SK-N-SH treated with all-trans-retinoic acid at 6 μM for 48 hours (cell line): ENCODE measurements around the gene ANAPC5.

Experiments used
- ATAC-seq: fragments of 200-7000 bp; cut with Tn5 transposase; 3 replicates; pipeline ENCODE4 v1.9.1; 2020; ENCODE audit warnings: mild to moderate bottlenecking, moderate library complexity
- ARNTL ChIP-seq: fragments of 450-650 bp; formaldehyde crosslinking; IDR thresholded peaks from 2 replicates; pipeline ENCODE4 v1.5.0; 2020; ENCODE audit warnings: low read depth, mild to moderate bottlenecking, moderate library complexity, borderline replicate concordance
- CSDC2 ChIP-seq: fragments of 250-450 bp; sonication (Bioruptor Pico); IDR thresholded peaks from 2 replicates; pipeline ENCODE4 v1.5.0; 2020; ENCODE audit warnings: mild to moderate bottlenecking, moderate library complexity
- ESRRG ChIP-seq: fragments of 250-450 bp; sonication (Bioruptor Pico); IDR thresholded peaks from 2 replicates; pipeline ENCODE4 v1.6.1; 2021; ENCODE audit warnings: mild to moderate bottlenecking
- GLIS3 ChIP-seq: fragments of 250-450 bp; sonication (Bioruptor Pico); IDR thresholded peaks from 2 replicates; pipeline ENCODE4 v1.5.0; 2020; ENCODE audit warnings: mild to moderate bottlenecking, moderate library complexity
- ISL1 ChIP-seq: fragments of 250-450 bp; sonication (Bioruptor Pico); IDR thresholded peaks from 2 replicates; pipeline ENCODE4 v2.1.2; 2022; ENCODE audit warnings: mild to moderate bottlenecking, moderate library complexity
- PPARA ChIP-seq: fragments of 250-450 bp; sonication (Bioruptor Pico); IDR thresholded peaks from 2 replicates; pipeline ENCODE4 v1.5.0; 2020; ENCODE audit warnings: mild to moderate bottlenecking, borderline replicate concordance
- RARB ChIP-seq: fragments of 250-450 bp; sonication (Bioruptor Pico); IDR thresholded peaks from 2 replicates; pipeline ENCODE4 v1.8.0; 2021; ENCODE audit warnings: mild to moderate bottlenecking, moderate library complexity
- SNAI2 ChIP-seq: fragments of 250-450 bp; sonication (Bioruptor Pico); IDR thresholded peaks from 2 replicates; pipeline ENCODE4 v1.5.0; 2020; ENCODE audit warnings: mild to moderate bottlenecking, moderate library complexity
- TCF4 ChIP-seq: fragments of 250-450 bp; sonication (Bioruptor Pico); IDR thresholded peaks from 2 replicates; pipeline ENCODE4 v1.8.0; 2021; ENCODE audit warnings: mild to moderate bottlenecking, moderate library complexity, borderline replicate concordance
- TOX ChIP-seq: fragments of 250-450 bp; sonication (Bioruptor Pico); IDR thresholded peaks from 2 replicates; pipeline ENCODE4 v1.8.0; 2021; ENCODE audit warnings: mild to moderate bottlenecking, moderate library complexity, borderline replicate concordance
- ZC3H10 ChIP-seq: fragments of 250-450 bp; sonication (Bioruptor Pico); IDR thresholded peaks from 2 replicates; pipeline ENCODE4 v1.5.1; 2021; ENCODE audit warnings: mild to moderate bottlenecking, moderate library complexity
- ZFP3 ChIP-seq: fragments of 250-450 bp; sonication (Bioruptor Pico); IDR thresholded peaks from 2 replicates; pipeline ENCODE4 v1.5.0; 2020; ENCODE audit warnings: mild to moderate bottlenecking, moderate library complexity
- ZFP30 ChIP-seq: fragments of 450-650 bp; formaldehyde crosslinking; IDR thresholded peaks from 2 replicates; pipeline ENCODE4 v1.5.0; 2022; ENCODE audit warnings: mild to moderate bottlenecking, moderate library complexity
- ZNF565 ChIP-seq: fragments of 450-650 bp; formaldehyde crosslinking; conservative IDR thresholded peaks from 2 replicates; pipeline ENCODE4 v1.5.0; 2020; ENCODE audit warnings: low read depth, mild to moderate bottlenecking, moderate library complexity
- ZNF70 ChIP-seq: fragments of 450-650 bp; formaldehyde crosslinking; IDR thresholded peaks from 2 replicates; pipeline ENCODE4 v1.5.0; 2020; ENCODE audit warnings: mild to moderate bottlenecking, moderate library complexity
- ZNF8 ChIP-seq: fragments of 450-650 bp; formaldehyde crosslinking; IDR thresholded peaks from 2 replicates; pipeline ENCODE4 v1.5.0; 2020; ENCODE audit warnings: mild to moderate bottlenecking, moderate library complexity
- TF ChIP-seq, protein P1 (sequence below): fragments of 250-450 bp; sonication (Bioruptor Pico); IDR thresholded peaks from 2 replicates; pipeline ENCODE4 v1.5.0; 2020; ENCODE audit warnings: mild to moderate bottlenecking, moderate library complexity
- TF ChIP-seq, protein P2 (sequence below): fragments of 250-450 bp; sonication (Bioruptor Pico); IDR thresholded peaks from 2 replicates; pipeline ENCODE4 v1.8.0; 2021; ENCODE audit warnings: low read depth, mild to moderate bottlenecking, moderate library complexity, borderline replicate concordance
- TF ChIP-seq, protein P3 (sequence below): fragments of 250-450 bp; sonication (Bioruptor Pico); IDR thresholded peaks from 2 replicates; pipeline ENCODE4 v1.5.1; 2020; ENCODE audit warnings: low read depth, mild to moderate bottlenecking, moderate library complexity
- TF ChIP-seq, protein P4 (sequence below): fragments of 250-450 bp; sonication (Bioruptor Pico); IDR thresholded peaks from 2 replicates; pipeline ENCODE4 v1.8.0; 2020; ENCODE audit warnings: mild to moderate bottlenecking, moderate library complexity, borderline replicate concordance
- TF ChIP-seq, protein P5 (sequence below): fragments of 250-450 bp; sonication (Bioruptor Pico); IDR thresholded peaks from 2 replicates; pipeline ENCODE4 v1.5.1; 2021; ENCODE audit warnings: mild to moderate bottlenecking, moderate library complexity

The ANAPC5 gene

DNA sequence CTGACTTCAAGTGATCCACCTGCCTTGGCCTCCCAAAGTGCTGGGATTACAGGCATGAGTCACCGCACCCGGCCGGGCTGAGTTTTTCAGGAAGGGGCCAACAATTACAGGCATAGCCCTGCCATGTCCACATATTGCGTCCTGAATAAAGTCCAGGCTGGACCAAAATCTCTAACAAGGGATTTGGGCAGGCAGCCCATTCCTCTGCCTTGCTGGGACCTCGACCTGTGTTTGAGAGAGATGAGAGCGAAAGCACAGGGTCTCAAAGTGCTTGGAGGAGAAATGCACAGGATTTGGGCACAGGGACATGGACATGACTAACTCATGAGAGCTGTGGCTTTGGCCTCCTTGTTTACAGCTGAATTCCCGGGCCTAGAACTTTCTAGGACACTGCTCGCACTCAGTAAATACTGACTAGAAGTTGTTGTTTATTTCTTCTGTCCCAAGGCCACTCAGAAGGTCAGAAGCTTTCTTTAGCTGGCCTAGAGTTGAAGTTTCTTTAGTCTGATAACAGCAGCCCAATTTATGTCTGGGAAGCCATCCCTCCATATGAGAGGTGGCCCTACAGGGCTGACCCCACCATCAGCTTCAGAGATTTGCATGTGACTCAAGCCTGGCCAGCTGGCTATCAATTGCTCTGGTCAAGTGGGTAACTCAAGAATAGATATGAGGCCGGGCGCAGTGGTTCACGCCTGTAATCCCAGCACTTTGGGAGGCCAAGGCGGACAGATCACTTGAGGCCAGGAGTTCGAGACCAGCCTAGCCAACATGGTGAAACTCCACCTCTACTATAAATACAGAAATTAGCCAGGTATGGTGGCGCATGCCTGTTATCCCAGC is 67.4 kb downstream of the ANAPC5 start:
- TF ChIP-seq ISL1 (CRISPR knock-in tag), result no peak
- TF ChIP-seq SNAI2 (CRISPR knock-in tag), result no peak
- TF ChIP-seq, protein P1, sequence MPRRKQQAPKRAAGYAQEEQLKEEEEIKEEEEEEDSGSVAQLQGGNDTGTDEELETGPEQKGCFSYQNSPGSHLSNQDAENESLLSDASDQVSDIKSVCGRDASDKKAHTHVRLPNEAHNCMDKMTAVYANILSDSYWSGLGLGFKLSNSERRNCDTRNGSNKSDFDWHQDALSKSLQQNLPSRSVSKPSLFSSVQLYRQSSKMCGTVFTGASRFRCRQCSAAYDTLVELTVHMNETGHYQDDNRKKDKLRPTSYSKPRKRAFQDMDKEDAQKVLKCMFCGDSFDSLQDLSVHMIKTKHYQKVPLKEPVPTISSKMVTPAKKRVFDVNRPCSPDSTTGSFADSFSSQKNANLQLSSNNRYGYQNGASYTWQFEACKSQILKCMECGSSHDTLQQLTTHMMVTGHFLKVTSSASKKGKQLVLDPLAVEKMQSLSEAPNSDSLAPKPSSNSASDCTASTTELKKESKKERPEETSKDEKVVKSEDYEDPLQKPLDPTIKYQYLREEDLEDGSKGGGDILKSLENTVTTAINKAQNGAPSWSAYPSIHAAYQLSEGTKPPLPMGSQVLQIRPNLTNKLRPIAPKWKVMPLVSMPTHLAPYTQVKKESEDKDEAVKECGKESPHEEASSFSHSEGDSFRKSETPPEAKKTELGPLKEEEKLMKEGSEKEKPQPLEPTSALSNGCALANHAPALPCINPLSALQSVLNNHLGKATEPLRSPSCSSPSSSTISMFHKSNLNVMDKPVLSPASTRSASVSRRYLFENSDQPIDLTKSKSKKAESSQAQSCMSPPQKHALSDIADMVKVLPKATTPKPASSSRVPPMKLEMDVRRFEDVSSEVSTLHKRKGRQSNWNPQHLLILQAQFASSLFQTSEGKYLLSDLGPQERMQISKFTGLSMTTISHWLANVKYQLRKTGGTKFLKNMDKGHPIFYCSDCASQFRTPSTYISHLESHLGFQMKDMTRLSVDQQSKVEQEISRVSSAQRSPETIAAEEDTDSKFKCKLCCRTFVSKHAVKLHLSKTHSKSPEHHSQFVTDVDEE (CRISPR knock-in tag), result no peak
- no peak for TF ChIP-seq TOX
- TF ChIP-seq ZNF70 (CRISPR knock-in tag), result no peak
- TF ChIP-seq RARB (CRISPR knock-in tag), result no peak
- no peak for TF ChIP-seq ARNTL (CRISPR knock-in tag)
- no peak for TF ChIP-seq ZFP3 (CRISPR knock-in tag)
- TF ChIP-seq, protein P2, sequence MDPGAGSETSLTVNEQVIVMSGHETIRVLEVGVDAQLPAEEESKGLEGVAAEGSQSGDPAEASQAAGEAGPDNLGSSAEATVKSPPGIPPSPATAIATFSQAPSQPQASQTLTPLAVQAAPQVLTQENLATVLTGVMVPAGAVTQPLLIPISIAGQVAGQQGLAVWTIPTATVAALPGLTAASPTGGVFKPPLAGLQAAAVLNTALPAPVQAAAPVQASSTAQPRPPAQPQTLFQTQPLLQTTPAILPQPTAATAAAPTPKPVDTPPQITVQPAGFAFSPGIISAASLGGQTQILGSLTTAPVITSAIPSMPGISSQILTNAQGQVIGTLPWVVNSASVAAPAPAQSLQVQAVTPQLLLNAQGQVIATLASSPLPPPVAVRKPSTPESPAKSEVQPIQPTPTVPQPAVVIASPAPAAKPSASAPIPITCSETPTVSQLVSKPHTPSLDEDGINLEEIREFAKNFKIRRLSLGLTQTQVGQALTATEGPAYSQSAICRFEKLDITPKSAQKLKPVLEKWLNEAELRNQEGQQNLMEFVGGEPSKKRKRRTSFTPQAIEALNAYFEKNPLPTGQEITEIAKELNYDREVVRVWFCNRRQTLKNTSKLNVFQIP (CRISPR knock-in tag), result no peak
- TF ChIP-seq GLIS3 (CRISPR knock-in tag), result no peak
- ATAC-seq, result no peak

DNA sequence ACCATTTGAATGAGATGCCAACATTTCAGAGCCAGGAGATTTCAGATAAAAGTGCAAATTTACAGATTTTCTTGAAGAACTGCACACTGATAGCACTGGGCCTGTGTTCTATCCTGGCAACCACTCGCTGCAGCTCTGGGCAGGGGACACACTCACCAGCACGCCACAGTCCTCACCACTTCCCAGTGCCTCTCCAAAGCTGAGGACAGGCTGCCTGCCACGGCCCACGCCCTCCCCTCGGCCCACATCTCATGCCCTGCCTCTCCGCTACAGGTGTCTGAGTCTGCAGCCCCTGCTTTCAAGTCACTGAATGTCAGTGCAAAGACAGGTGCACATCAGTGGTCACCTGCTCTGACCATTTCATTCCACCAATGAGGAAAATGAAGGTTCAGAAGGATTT is 68.4 kb downstream of the ANAPC5 start:
- TF ChIP-seq ZNF8 (CRISPR knock-in tag) (no peak), ZC3H10 (CRISPR knock-in tag) (no peak), CSDC2 (no peak), ZNF565 (no peak), RARB (CRISPR knock-in tag) (no peak), ESRRG (no peak), PPARA (CRISPR knock-in tag) (no peak), ZNF70 (CRISPR knock-in tag) (no peak), ISL1 (CRISPR knock-in tag) (no peak), ZFP30 (CRISPR knock-in tag) (no peak), GLIS3 (CRISPR knock-in tag) (no peak), ARNTL (CRISPR knock-in tag) (no peak), SNAI2 (CRISPR knock-in tag) (no peak), TCF4 (CRISPR knock-in tag) (no peak), ZFP3 (CRISPR knock-in tag) (no peak)
- TF ChIP-seq, protein P1 (CRISPR knock-in tag), result no peak
- TF ChIP-seq, protein P3, sequence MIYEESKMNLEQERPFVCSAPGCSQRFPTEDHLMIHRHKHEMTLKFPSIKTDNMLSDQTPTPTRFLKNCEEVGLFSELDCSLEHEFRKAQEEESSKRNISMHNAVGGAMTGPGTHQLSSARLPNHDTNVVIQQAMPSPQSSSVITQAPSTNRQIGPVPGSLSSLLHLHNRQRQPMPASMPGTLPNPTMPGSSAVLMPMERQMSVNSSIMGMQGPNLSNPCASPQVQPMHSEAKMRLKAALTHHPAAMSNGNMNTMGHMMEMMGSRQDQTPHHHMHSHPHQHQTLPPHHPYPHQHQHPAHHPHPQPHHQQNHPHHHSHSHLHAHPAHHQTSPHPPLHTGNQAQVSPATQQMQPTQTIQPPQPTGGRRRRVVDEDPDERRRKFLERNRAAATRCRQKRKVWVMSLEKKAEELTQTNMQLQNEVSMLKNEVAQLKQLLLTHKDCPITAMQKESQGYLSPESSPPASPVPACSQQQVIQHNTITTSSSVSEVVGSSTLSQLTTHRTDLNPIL (CRISPR knock-in tag), result no peak
- TF ChIP-seq, protein P4, sequence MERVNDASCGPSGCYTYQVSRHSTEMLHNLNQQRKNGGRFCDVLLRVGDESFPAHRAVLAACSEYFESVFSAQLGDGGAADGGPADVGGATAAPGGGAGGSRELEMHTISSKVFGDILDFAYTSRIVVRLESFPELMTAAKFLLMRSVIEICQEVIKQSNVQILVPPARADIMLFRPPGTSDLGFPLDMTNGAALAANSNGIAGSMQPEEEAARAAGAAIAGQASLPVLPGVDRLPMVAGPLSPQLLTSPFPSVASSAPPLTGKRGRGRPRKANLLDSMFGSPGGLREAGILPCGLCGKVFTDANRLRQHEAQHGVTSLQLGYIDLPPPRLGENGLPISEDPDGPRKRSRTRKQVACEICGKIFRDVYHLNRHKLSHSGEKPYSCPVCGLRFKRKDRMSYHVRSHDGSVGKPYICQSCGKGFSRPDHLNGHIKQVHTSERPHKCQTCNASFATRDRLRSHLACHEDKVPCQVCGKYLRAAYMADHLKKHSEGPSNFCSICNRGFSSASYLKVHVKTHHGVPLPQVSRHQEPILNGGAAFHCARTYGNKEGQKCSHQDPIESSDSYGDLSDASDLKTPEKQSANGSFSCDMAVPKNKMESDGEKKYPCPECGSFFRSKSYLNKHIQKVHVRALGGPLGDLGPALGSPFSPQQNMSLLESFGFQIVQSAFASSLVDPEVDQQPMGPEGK (CRISPR knock-in tag), result no peak
- TF ChIP-seq, protein P2 (CRISPR knock-in tag), result no peak
- TF ChIP-seq, protein P5, sequence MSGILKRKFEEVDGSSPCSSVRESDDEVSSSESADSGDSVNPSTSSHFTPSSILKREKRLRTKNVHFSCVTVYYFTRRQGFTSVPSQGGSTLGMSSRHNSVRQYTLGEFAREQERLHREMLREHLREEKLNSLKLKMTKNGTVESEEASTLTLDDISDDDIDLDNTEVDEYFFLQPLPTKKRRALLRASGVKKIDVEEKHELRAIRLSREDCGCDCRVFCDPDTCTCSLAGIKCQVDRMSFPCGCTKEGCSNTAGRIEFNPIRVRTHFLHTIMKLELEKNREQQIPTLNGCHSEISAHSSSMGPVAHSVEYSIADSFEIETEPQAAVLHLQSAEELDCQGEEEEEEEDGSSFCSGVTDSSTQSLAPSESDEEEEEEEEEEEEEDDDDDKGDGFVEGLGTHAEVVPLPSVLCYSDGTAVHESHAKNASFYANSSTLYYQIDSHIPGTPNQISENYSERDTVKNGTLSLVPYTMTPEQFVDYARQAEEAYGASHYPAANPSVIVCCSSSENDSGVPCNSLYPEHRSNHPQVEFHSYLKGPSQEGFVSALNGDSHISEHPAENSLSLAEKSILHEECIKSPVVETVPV, result no peak

More for the DNA sequence above, 68.4 kb downstream of the ANAPC5 start:
- ATAC-seq, result no peak
